Stimulated activated CD4-positive, alpha-beta T cell treated with anti-CD3 and anti-CD28 coated beads, Interleukin-4, amount 100 ng/mL, for 4 hours (primary cell): ENCODE results near the gene NAXD.
"Not testable (repeated sequence)": the region's sequence is repeated elsewhere in the genome, so short reads cannot be mapped to it uniquely, and the experiment has no call there.

Experiments used
- DNase-seq, 2 experiments: peaks; one replicate each; pipeline ENCODE4 v3.0.0-alpha.2; 2020

Gene NAXD

DNA sequence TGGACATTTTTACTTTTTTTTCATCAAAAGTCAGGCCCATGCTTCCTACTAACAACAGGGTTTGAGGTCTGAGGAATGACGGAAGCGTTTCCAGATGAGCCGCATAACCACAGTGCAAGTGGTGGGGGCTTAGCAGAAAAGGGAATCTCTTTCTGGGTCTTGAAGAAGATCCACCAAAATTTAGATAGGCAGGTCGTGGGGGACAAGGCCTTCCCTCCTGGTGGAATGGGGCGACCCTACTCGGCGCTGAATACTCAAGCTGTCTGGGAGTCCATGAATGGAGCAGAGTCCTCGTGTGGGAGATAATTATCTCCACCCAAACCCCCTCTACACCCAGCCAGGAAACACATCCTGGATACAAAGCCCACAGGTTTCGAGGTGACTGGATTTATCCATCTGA, 53.7 kb downstream of the NAXD start:
- no peak for DNase-seq

DNA sequence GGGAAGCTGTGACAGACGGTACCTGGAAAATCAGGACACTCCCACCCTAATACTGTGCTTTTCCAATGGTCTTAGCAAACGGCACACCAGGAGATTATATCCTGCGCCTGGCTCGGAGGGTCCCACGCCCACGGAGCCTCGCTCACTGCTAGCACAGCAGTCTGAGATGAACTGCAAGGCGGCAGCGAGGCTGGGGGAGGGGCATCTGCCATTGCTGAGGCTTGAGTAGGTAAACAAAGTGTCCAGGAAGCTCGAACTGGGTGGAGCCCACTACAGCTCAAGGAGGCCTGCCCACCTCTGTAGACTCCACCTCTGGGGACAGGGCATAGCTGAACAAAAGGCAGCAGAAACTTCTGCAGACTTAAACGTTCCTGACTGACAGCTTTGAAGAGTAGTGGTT, 54.5 kb downstream of the NAXD start:
- not testable (repeated sequence) for DNase-seq

DNA sequence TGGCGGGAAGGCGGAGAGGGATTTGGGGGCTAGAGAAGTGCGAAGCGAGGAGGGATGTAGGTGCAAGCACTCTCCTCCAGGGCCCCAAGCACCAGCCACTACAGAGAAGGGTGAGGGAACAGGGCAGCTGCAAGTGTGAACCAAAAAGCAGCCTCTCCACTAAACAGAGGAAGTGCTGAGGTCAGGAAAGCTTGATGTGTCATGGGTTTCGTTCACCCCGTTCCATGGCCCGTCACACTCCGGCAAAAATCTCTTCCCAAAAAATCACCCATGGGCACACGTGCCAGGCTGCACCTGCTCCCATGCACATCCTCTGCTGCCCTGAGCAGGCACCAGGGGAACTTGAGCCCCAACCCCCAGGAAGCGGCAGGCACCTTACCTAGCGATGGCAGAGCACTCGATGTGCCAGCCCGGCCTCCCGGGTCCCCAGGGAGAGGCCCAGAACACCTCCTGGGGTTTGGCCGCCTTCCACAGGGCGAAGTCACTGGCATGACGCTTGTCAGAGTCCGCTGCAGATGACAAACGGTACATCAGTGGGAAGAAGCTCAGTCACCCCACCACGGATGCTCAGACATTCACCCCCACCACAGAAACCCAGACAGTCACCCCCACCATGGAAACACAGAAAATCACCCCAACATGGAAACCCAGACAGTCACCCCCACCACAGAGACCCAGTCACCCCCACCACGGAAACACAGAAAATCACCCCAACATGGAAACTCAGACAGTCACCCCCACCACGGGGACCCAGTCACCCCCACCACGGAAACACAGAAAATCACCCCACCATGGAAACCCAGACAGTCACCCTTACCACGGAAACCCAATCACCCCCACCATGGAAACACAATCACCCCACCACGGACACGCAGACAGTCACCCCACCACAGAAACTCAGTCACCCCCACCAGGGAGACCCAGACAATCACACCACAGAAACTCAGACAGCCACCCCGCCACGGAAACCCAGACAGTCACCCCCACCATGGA, 61.5 kb downstream of the NAXD start:
- DNase-seq, result peak in 1 of 2 experiments; percentile 27

DNA sequence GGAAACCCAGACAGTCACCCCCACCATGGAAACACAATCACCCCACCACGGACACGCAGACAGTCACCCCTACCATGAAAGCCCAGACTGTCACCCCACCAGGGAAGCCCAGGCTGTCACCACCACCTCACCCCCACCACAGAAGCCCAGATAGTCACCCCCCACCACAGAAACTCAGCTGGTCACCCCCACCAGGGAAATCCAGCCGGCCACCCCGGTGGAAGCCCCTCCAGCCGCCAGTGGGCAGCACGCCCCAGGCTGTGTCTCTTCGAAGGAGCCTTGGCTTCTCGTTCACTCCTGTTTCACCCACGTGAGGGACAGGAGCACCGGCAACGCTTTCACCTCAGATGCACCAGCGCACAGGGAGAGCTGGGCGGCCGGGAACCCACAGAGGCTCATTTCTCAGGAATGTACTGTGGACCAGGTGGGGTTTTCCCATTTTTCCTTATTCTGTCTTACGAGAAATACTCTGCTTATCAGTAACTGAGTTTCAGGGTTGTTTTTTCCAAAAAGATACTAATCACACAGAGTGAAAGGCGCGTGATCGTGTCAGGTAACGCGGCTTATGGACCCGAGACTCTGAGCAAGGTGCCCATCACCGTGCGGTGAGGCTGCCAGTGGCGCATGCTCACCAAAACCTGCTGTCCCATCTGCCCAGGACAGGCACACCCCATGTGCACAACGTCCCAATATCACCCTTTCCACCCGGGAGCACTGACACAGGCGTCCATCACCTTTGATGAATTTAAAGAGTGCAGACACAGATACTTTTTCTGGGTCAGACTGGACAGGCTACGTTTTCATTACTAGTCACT, 62.6 kb downstream of the NAXD start:
- DNase-seq, result no peak

DNA sequence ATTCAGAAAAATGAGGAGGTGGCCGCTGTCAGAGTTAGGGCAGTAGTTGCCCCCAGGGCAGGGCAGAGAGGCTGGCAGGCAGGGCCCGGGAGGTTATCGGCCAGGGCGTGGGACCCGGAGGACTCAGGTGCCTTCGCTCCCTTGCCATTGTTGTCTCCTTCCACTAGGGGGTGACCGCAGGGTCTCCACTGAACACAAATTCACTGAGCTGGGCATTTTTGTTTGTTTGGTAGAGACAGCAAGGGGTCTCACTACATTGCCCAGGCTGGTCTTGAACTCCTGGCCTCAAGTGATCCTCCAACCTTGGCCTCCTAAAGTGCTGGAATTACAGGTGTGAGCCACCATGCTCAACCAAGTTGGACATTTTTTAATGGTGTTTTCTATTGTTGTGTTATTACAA, 65.5 kb downstream of the NAXD start:
- DNase-seq, result no peak

DNA sequence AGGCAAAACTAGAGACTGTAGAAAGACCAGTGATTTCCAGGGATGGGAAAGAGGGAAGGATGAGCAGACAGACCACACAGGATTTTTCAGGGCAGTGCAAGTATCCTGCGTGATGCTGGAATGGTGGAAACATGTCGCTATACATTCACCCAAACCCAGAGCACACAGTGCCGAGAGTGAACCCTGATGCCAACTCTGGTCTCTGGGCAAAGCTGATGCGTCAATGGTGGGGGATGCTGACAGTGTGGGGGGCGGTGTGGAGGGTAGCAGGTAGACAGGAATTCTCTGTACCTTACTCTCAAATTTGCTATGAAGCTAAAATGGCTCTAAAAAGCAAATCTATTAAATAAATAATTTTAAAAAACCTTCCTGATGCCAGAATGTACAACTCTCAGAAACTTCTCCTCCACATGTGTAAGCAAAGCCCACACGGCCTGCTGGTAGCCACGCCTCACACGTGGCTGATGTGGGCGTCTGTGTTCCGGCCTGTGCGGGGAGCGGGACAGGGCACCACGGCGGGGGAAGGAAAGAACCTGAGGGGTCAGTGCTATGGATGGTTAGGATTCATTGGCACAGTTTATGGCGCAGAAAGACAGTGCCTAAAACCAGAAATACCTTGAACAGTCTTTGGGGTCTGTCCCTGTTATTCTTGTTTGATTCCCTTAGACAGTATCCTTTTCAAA, 66.7 kb downstream of the NAXD start:
- DNase-seq, result no peak

DNA sequence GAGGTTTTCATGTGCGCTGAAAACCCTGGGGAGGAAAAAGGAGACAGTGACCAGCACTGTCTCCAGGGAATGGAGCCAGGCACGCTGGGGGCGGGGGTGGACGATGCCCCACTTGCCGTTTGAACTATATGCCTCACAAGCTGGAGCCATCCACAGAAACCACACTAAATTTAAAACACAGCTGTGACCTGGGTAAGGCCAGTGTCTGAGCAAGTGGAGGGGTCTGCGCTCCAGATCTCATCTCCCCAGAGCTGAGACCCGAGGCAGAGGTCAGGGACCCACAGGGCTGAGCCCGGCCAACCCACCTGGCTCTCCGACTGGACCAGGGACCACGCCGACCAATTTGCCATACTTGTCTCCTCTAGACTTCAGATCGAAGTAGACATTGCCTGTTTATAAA, 67.4 kb downstream of the NAXD start:
- no peak for DNase-seq

DNA sequence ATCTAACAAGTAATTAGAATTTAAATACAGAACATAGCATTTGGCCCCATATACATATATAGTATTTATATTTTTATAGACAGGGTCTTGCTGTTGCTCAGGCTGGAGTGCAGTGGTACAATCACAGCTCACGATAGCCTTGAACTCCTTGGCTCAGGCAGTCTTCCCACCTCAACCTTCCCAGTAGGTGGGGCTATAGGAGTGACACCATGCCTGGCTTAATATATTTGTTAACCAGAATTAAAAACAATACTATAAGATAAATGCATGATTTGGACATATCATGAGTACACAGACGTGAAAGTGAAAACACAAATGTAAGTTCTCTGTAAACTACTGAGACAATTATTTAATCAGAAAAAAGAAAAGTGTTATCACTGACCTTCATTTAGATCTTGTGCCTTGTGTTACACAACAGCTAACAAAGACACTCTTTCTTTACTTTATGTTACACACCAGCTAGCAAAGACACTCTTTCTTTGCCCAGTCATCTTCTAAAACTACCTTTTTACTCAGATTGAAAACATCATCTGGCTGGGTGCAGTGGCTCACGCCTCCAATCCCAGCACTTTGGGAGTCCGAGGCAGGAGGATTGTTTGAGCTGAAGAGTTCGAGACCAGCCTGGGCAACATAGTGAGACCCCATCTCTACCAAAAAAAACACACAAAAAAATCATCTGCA, 68.0 kb downstream of the NAXD start:
- DNase-seq, result peak in 1 of 2 experiments; percentile 17

DNA sequence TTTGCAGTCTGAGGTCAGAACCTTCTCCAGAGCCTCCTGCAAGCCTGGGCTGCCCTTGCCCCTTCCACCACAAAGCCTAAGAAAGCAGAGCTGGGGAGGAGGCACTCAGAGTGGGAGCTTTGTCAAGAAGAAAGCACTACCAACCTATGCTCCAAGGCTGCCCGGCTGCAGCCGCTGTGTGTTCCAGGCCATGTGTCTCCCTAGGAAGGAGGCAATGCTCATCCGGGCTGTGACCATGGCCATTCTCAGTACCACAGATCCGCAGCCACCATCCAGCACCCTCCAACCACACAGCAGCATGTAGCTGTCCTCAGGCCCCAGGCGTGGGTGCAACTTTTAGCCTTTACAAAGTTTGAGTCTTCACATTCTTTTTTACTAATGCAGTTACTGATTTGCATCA, 68.6 kb downstream of the NAXD start:
- DNase-seq, result no peak

DNA sequence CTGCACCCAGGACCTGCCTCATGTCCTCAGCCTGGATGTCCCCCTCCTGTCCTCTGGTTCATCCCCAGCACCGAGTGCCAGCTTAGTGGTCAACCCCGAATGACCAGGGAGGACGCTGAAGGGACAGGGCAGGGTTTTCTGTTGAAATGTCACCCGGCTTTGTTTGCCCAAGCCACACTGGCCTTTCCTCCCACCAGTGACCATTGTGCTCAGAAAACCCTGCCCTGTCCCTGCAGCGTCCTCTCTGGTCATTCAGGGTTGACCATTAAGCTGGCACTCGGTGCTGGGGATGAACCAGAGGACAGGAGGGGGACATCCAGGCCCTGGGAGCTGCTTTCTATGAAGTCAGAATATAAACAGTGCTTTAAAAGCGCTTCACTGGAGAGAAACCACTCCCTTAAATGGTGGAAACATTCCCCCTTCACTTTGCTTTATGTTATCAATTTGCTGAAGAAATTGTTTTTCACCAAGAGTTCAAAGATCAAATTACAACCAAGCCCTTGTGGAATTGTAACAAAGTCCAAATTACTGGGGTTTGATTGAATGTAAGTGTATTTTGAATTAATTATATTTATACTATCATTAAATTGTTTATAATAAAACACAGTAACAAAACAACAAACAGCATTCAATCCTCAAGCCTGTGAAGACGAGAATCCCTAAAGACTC, 69.2 kb downstream of the NAXD start:
- no peak for DNase-seq

DNA sequence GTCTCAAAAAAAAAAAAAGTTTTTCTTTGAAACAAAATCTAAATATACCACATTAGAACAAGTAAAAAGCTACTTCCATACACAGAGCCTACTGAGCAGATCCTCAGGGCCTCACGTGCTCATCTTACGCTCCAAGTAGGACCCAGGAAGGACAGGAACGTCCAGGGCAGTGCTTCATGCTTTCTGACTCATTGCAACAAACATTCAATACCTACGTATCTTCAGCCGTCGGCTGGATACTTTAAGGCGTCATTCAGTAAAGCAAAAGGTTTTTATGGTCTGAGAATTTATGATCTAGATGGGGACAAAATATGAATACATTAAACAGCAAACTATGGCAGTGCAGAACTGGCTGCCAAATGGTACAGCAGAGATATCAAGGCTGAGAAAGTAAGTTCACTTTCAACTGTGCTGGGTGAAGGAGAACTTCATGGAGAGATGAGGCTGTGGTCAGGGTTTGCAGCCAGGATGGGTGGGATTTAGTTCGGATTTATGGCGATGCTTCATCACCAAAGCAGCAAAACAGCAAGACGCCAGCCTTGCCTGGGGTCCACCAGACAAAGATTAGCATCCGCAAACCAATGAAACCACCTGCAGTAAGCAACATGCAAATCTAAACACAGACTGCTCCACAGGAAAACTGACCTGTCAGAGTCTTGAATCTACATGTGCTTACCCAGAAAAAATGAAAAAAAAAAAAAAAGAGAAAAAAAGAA, 70.1 kb downstream of the NAXD start:
- no peak for DNase-seq

DNA sequence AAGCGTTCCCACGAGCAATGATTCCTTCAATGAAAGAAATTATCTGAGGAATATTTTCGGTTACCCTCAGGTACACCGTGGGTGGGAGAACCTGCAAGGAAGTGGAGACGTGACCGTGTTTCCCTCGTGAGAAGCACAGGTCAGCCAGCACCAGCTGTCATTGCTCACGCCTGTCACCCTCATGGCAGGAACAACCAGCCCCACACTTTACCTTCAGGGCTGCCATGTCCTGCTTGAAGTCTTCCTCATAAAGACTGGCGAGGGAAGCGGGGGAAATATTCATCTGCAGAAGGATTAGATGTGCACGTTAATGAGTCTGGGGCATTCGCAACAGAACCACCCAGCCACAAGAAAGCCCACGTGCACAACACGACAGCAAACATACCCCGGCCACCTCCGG, 72.4 kb downstream of the NAXD start:
- no peak for DNase-seq

DNA sequence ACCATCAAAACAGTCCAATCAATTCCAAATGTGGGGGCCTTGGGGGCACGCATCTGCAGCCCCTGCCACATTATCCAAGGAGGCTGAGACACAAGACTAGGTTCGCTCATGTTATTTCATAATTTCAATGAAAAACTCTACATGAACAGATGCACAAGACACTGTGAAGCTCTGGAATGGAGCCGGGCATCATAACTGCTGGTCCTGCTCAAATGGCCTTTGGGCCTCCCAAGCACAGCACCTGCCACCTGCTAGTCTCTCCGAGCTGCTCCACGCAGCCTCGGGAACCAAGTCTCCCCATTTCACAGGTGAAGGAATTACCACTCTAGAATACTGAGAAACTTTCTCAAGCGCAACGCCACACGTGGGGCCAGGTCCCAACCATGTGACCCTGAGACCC, 73.7 kb downstream of the NAXD start:
- no peak for DNase-seq
